GM21447 (cell line): ENCODE measurements around the gene CDH22.

Experiments
- ATAC-seq: cut with Tn5 transposase; IDR thresholded peaks from one replicate; pipeline ENCODE4 v1.9.1; 2021; ENCODE audit not compliant: unreplicated experiment

Gene CDH22

GRCh38 chr20:46200582-46201570 lies 107.4 kb downstream of the CDH22 start:
- no peak for ATAC-seq

DNA sequence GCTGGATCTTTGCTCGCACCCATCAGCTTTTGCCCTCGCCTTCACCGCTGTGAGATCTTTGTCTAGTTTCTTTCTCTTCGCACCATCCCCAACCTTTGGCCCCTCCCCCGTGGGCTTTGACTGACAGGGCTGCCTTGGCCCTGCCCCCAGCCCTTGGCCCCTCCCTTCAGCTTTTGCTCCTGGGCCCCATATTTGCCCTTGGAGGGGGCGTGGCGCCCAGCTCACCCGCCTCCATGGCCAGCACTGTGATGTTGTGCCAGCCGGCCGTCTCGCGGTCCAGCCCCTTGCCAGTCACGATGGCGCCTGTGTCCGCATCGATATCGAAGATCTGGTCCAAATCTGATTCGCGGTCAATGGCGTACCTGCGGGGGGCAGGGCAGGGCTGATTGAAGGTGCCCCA lies 109.1 kb downstream of the CDH22 start:
- ATAC-seq, result no peak

DNA sequence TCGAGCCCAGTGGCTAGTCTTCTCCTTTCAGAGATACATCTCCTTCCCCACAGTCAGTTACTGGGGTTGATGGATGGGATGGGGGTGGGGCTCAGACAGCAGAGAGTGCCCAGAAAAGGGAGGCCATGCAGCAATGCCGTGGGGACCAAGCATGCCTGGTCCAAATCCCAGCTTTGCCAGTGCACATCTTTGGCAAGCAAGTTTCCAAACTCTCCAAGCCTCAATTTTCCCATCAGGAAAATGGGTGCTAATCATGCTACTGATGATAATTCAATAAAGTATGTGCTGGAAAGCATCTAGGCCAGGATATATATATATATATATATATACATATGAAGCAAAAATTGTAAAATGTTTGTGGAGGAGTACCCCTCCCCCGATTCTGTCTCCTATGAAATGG lies 111.3 kb downstream of the CDH22 start:
- ATAC-seq, result no peak

DNA sequence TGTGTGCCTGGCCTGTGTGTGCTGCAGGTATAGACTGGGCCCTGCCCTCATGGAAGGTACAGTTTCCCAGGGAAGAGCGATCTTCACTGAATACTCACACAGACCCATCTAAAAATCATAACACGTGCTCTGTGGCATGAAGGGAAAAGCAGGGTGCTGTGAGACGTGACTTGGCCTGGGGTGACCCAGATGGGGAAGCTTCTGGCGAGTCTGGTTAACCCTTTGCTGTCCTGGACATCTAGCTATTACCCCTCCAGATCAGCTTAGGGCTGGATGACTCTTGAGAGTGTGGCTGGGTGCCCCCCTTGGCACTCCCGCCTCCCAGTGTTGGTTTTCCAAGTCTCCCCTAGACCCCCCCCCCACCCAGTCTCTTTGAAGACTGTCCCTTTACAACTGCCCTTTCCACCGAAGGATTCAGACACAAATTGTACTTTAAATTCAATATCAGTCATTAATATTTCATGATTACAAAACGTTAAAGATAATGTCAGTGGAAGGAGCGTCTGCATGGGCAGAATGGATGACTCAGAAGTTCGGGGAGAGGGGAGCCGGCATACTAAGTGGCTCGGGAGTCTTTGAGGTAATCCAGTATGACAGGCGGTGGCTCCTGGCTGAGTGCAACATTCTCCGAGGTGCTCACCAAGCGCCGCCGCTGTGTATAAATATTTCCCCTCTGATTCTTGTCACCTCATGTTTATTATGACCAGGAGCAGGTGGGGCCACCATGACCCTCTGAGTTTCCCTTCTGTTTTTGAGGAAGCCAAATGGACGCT lies 112.8 kb downstream of the CDH22 start:
- ATAC-seq, result no peak

- no peak for ATAC-seq
Measured at GRCh38 chr20:46194409-46194808, 113.9 kb downstream of the CDH22 start.

DNA sequence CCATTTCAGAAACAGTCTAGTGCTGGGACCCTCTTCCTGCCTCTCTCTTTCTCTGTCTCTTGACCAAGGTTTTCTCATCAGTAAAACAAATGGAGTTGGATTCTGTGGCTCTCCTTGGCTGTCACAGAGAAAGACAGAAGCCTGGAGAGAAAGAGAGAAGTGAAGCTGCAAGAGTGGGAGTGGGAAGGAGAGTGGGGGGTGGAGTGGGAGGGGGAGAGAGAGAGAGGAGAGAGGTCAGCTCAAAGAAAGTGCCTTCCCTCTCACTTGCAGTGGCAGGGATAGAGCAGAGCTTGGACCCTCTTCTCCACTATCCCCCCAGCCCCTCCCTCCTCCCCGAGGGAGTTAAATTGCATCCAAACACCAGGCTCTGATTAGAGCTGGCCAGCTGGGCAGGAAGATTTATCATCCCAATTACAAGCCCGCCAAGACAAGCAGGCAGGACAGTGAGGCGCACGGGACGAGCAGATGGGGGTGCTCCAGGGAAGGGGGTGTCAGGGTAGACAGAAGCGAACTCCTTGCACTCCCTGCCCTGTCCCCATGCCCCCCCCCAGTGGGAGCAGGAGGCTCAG lies 115.8 kb downstream of the CDH22 start:
- ATAC-seq, result no peak

DNA sequence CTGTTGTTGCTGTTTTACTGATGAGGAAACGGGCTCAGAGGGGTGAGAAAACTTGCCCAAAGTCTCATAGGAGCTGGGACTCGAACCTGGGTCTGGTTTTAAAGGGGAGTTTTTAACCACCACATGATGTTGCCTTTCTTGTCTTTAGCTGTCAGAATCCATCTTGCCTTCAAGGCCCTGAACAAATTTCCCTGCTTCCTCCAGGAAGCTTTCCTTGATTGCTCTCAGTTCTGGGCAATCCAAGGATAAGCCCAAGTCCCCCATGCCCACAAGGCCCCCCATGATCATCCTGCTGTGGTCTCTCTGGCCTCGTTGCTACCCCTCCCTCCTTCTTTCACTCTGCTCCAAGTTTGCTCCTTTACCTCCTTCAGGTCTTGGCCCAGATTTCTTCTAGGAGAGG lies 116.7 kb downstream of the CDH22 start:
- ATAC-seq, result no peak

- no peak for ATAC-seq
Measured at GRCh38 chr20:46191168-46191540, 117.1 kb downstream of the CDH22 start.

- no peak for ATAC-seq
Measured at GRCh38 chr20:46190478-46191167, 117.7 kb downstream of the CDH22 start.

DNA sequence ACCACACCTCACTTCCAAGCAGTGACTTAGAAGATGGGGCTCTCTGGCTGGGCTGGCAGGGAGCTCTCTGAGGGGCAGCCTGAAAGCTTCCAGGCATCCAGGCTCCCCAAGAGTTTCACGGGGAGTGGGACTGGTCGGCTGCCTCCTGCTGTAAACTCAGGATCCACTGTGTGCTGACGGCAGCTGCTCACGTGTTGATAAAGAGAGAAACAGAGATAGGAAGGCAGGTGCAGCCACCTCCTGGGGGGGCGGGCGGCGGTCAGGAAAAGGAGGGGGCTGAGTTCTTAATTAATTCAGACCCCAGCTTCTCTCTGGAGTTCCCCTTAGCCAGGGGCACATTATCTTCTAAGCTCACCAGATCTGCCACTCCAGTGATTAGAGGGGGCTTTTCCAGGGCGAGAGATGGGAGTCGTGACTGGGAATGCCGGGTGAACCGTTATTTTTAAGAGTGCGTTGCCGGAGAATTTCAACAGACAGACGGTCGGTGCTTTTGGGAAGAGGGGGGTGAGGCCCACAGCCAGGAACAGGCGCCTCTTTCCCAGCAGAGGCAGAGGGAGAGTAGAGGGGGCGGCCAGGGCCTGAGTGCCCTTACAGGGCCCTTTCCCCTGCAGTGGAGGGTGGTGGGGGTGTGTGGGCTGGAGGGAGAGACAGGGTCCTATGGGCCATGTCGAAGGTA lies 119.3 kb downstream of the CDH22 start:
- ATAC-seq, result no peak

DNA sequence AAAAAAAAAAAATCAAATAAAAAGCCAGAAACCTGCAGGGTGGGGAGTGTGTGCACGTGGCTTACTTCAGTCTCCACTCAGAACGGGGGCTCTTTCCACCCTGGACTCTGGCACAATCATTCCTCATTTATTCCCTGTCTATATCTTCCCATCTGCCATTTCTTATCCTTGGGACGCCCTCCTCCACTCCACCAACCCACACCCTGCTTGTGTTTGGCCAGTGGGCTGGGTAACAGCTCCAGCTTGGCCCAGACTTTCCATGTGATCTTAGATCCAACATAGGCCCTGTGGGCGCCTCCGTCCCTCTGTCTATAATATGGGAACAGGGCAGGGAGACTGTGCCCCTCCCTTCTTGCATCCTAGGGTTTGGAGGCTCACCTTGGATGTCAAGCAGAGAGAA lies 122.1 kb downstream of the CDH22 start:
- ATAC-seq, result no peak

DNA sequence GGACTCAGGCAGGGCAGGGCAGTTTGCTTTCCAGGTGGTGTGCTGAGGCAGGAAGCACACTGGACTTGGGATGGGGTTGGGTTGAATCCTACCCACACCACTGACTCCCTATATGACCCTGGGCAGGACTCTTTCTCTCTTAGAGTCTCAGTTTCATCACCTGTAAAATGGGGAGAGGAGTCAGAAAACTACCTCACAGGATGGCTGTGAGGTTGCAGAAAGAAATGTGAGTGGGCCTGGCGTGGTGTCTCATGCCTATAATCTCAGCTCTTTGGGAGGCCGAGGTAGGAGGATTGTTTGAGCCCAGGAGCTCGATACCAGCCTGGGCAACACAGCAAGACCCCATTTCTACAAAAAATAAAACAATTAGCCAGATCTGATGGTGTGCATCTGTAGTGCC lies 122.9 kb downstream of the CDH22 start:
- no peak for ATAC-seq

GRCh38 chr20:46183768-46184167 lies 124.5 kb downstream of the CDH22 start:
- no peak for ATAC-seq

GRCh38 chr20:46182276-46183200 lies 125.8 kb downstream of the CDH22 start:
- no peak for ATAC-seq

- ATAC-seq, result no peak
Measured at GRCh38 chr20:46179862-46180261, 128.4 kb downstream of the CDH22 start.

DNA sequence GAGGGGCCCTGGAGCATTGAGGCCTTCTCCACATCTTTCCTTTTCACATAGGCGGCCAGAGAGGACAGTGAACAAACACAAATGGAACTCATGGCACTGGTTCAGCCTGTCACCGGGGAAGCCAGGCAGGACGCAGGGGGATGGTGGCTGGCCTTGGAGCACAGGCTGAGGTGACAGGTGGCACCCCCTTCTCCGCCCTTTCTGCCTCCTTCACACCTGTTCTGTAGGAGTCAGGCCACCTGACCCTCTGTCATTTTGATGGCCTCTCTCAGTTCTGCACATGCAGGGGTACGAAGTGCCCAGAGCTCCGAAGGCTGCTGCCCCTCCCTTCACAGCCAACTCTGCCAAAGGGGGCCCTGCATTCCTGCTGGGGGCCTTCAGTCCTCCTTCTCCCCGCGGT lies 129.4 kb downstream of the CDH22 start:
- no peak for ATAC-seq

DNA sequence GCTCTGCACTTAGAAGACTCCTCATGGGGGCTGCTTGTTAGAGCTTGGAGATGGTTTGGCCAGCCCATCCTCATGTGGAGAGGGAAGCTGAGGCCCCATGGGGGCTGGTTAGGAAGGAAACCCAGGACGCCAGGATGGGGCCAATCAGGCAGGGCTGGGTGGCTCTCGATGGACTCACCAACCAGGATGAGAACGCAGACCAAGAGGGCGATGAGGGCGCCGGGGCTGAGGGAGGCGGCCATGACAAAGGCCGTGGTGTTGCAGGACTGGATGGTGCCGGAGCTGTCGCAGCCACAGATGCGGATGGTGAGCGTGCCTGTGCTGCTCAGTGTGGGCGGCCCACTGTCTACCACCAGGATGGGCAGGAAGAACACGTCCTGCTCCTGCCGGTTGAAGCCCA lies 130.5 kb downstream of the CDH22 start:
- ATAC-seq, result no peak

- no peak for ATAC-seq
Measured at GRCh38 chr20:46176739-46177378, 131.4 kb downstream of the CDH22 start.

DNA sequence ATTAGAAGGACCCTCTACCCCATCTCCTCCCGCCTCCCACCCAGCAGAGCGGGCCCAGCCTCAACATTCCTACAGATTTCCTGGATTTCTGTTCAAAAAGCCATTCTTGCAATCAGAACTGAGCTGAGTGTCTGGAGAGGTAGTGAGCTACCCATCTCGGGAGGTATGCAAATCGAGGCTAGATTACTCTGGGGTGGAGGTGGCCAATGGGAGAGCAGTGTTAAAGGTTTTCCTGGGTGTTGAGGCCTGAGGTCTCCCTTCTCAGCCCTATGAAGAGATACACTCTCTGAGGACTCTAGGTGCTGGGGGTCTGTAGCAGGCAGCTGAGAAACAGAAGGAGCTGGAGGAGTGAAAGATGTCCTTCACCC lies 133.2 kb downstream of the CDH22 start:
- no peak for ATAC-seq
